Measurements from ENCODE around the gene NELFCD.
"Not testable (repeated sequence)": the region's sequence is repeated elsewhere in the genome, so short reads cannot be mapped to it uniquely, and the experiment has no call there.

NELFCD gene

GRCh38 chr20:58971429-58971828, 9.6 kb upstream of the NELFCD start:
- no peak for DNase-seq (ENCODE audit: low read depth in 1 of 2, low spot score in 1 of 2)

DNA sequence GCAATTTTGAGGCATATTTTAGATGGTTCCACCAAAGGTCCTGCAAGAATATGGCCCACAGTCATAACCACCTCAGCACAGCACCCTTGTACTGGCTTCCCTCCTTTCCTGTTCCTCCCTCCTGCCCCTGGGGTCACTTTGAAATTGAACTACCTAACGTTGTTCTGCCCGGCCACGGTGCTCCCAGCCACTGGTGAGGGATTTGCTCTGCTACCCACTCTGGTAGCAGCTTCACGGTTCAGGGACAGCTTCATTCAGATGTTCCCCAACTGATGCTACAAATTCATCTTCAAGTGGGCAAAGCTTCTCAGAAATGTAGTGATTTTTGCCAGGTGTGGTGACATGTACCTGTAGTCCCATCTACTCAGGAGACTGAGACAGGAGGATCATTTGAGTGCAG, 7.9 kb upstream of the NELFCD start:
- no peak for DNase-seq (ENCODE audit: low read depth in 1 of 2, low spot score in 1 of 2)

- no peak for DNase-seq (ENCODE audit: low read depth in 1 of 2, low spot score in 1 of 2)
Observed at GRCh38 chr20:58973866-58974265, 7.2 kb upstream of the NELFCD start.

DNA sequence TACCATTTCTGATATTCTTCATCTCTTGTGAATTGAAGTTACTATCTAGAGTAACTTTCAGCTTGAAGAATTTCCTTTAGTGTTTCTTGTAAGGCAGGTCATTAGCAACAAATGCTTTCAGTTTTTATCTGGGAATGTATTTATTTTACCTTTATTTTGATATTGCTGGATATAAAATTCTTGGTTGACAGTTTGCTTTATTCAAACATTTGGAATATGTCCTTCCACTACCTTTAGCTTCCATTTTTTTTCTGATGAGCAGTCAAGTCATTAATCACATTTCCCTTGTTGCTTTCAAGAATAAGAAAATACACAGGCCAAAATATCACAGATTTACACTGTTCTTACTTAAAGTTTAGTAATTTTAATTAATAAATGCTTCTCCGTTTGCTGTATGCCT, 5.7 kb upstream of the NELFCD start:
- no peak for DNase-seq (ENCODE audit: low read depth in 1 of 2, low spot score in 1 of 2)

DNA sequence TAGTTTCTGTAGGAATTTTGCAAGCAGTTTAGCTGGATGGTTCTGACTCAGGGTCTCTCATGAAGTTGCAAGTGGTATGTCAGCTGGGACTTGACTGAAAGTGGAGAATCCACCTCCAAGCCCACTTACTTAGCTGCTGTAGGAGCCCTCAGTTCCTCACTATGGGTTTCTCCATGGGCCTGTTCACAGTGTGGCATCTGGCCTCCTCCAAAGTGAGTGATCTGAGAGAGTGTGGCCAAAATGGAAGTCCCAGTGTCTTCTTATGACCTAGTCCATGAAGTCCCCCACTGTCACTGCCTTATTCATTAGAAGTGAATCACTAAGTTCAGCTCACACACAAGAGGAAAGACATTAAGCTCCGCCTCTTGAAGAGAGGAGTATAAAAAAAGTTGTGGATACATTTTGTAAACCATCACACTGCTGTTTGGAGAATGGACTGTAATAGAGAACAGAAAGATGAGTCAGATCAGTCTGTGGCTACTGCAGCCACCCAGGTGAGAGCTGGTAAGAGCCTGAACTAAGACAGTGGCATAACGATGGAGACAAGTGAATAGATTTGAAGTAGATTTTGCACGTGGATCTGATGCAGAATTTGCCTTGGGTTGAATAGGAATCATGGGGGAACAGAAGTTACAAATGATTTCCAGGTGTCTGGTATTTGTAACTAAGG, 4.9 kb upstream of the NELFCD start:
- DNase-seq (ENCODE audit: low read depth in 1 of 2, low spot score in 1 of 2): no peak

DNA sequence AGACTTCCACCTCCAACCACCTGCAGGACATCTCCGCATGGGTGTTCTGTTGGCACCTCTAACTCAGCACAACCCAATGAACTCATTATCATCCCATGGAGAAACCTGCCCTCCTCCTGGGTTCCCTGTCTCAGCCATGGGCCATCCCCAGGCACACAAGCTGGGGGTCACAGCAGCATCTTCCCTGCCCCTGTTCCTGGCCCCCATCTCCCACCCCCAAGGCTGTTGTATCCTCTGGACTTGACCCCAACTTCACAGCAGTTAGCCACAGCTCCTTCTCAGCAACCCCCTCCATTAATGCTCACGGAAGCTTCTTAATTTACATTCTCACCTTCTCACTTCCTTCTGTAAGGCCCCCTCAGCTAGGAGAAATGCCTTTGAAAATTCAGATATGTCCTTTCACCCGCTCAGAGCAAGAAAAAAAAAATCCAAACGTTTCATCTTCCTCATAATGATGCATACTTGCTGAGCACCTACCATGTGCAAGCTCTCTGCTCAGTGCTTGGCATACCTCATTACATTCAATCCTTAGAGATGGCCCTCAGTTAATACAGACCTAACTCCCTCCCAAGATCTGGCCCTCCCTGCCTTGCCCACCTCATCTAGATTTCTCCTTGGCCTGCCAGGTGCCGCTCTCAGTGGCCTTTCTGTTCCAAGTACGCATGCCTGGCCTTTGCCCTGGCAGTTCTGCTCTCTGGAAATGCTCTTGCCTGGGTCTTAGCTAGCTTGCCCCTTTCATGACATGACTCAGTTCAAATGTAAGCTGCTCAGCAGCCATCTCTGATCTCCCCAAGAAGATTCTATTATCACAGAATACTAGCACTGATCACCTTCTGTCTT, 2.5 kb upstream of the NELFCD start:
- no peak for DNase-seq (ENCODE audit: low read depth in 1 of 2, low spot score in 1 of 2)

DNA sequence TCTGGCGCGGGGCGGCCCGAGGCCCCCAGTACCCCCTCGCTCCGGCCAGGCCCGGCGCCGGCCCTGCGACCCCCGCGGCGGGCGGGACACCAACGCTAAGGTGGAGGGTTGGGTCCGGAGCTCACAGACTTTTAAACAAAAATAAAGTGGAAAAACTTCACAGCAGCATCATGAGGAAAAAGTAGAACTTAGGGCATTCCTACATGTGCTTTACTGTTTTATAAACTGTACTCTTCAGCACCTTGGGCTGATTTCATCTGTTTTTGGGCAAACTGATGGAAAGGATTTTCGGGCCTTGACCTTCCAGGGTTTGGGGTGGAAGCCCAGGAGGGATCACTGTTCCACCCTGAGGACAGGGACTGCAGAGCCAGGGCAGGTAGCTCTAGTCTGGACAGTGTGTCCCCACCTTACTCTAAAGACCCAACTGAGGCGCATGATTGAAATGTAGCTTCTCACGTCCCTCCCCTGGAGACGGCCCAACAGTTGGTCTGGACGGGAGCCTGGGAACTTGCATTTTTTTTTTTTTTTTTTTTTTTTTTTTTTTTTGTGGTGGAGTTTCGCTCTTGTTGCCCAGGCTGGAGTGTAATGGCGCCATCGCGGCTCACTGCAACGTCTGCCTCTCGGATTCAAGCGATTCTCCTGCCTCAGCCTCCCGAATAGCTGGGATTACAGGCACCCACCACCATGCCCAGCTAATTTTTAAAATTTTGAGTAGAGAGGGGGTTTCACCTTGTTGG, 740 bp downstream of the NELFCD start:
- DNase-seq (ENCODE audit: low read depth in 1 of 2, low spot score in 1 of 2): no peak

- no peak for DNase-seq (ENCODE audit: low read depth in 1 of 2, low spot score in 1 of 2)
Observed at GRCh38 chr20:58982406-58983114, 1.5 kb downstream of the NELFCD start.

GRCh38 chr20:58983115-58983468, 2.0 kb downstream of the NELFCD start:
- DNase-seq (ENCODE audit: low read depth in 1 of 2, low spot score in 1 of 2): not testable (repeated sequence)

- DNase-seq (ENCODE audit: low read depth in 1 of 2, low spot score in 1 of 2): no peak
Observed at GRCh38 chr20:58984691-58985090, 3.6 kb downstream of the NELFCD start.

DNA sequence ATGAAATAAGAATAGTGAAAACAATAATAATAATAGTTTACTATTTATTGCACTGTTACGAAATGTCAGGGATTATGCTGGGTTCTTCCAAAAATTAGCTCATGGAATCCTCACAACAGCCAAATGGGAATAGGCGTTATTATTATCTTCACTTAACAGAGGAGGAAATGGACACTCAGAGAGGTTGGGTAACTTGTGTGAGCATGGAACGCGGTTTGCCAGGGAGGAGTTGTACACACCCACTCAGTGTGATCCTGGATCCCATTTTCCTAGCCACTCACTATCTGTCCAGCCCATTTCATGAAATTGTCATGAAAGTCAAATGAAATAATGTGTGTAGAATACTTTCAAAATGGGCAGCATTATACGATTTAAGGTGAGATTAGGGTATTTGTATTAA, 4.6 kb downstream of the NELFCD start:
- no peak for DNase-seq (ENCODE audit: low read depth in 1 of 2, low spot score in 1 of 2)

DNA sequence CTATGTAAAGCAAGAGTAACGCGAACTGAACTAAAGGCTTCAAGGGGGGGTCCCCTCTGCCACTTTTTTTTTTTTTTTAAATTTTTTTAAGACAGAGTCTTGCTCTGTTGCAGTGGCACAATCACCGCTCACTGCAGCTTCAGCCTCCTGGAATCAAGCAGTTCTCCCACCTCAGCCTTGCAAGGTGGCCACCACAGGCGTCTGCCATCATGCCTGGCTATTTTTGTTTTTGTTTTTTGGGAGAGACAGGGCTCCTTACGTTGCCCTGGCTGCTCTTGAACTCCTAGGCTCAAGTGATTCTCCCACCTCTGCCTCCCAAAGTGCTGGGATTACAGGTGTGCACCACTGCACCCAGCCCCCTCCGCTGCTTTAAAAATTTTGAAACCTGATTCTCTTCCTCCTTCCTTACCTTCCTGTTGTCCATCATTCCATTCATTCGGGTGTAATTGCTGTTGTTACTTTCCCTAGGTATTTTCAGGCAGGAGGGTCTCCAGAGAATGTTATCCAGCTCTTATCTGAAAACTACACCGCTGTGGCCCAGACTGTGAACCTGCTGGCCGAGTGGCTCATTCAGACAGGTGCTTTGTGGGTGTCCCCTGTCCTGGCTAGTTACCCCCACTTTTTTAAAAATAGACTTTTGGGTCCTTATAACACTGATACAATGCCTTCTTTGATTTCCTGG, 5.4 kb downstream of the NELFCD start:
- DNase-seq (ENCODE audit: low read depth in 1 of 2, low spot score in 1 of 2): no peak

DNA sequence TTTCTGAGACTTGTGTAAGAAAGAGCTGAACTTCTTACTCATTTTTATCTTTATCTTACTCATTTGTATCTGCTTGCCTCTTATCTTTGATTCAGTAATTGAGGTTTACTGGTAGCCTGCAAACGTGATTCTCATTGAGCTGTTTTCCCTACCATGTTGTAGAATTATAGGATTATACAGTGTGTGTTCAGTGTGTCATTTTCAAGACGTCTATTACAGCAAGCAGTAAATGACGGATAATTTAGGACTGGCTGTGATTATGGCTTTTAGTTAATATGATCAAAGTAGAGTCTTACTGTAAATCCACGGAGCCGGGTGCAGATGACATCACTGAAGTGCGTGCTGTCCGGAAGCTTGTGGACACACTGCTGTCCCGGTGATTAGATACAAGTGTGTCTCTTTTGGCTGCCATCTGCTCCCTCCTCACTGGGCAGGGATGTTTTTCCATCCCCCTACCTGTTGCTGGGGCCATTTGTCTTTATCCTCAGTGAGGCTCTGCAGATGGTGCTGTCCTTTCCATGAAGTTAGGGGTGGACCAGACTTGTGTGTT, 6.0 kb downstream of the NELFCD start:
- no peak for DNase-seq (ENCODE audit: low read depth in 1 of 2, low spot score in 1 of 2)

GRCh38 chr20:58987790-58988564, 6.9 kb downstream of the NELFCD start:
- no peak for DNase-seq (ENCODE audit: low read depth in 1 of 2, low spot score in 1 of 2)

DNA sequence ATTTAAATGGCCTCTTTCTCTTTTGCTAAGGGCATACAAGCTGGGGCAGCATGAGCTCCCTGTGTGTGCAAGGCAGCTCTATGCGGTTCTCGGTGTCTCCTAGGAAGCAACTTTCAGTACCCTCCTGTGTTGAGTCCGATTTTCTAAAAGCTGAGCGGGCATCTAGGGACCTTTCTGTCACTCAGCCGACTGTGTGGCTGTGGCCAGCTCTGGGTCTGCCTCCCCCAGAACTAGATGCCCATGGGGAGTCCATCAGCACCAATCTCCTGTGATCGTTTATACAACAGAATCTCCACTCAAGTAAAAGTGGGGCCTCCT, 7.5 kb downstream of the NELFCD start:
- no peak for DNase-seq (ENCODE audit: low read depth in 1 of 2, low spot score in 1 of 2)

DNA sequence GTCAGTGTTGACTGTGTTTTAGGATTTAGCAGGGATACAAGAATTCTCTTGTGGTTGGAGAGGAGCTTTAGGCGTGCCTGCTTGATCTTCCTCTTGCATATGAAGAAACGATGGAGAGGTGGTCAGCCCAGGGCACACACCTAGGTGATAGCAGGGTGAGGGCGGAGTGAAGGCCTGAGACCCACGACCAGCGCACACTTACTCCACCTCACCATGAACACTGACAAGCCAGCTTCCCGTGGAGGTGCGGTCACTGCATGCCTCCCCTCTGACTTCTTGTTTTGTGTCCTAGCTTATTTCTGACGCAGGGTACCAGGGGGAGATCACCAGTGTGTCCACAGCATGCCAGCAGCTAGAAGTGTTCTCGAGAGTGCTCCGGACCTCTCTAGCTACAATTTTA, 8.1 kb downstream of the NELFCD start:
- DNase-seq (ENCODE audit: low read depth in 1 of 2, low spot score in 1 of 2): no peak

GRCh38 chr20:58990651-58991445, 9.8 kb downstream of the NELFCD start:
- DNase-seq (ENCODE audit: low read depth in 1 of 2, low spot score in 1 of 2): no peak

- DNase-seq (ENCODE audit: low read depth in 1 of 2, low spot score in 1 of 2): no peak
Observed at GRCh38 chr20:58991715-58992114, 10.7 kb downstream of the NELFCD start.

GRCh38 chr20:58992911-58993310, 11.9 kb downstream of the NELFCD start:
- no peak for DNase-seq (ENCODE audit: low read depth in 1 of 2, low spot score in 1 of 2)
